Measurements from ENCODE around the gene PDE3B.
"Not testable (repeated sequence)": the region's sequence is repeated elsewhere in the genome, so short reads cannot be mapped to it uniquely, and the experiment has no call there.

PDE3B gene

GRCh38 chr11:14676068-14676467 lies 32.5 kb downstream of the PDE3B start:
- Histone ChIP-seq H2AK5ac (ENCODE audit: low read length) (no peak overlapping the region), H4K8ac (ENCODE audit: low read depth, low read length) (no peak overlapping the region), H2BK15ac (replicated peaks; ENCODE audit: low read depth) (no peak overlapping the region), H3K79me1 (ENCODE audit: low read length) (peaks cover 3% of the 10 kb centered on the region), H3K4me2 (ENCODE audit: low read length) (no peak overlapping the region), H3K4ac (ENCODE audit: low read depth, low read length) (no peak overlapping the region), H3K79me2 (ENCODE audit: control insufficient read depth, insufficient read depth, low read length) (no peaks in the 10 kb centered on the region), H3K27me3 (ENCODE audit: insufficient read depth, low read length, poor library complexity) (no peaks in the 10 kb centered on the region), H3K4me3 (ENCODE audit: low read length) (no peak overlapping the region), H2BK5ac (ENCODE audit: low read length) (no peak overlapping the region), H2BK120ac (ENCODE audit: low read depth, low read length) (no peak overlapping the region), H3K4me1 (ENCODE audit: control insufficient read depth, low read depth, low read length) (no peaks in the 10 kb centered on the region), H3K9ac (ENCODE audit: low read length) (no peak overlapping the region), H3K27ac (ENCODE audit: low read depth, low read length) (no peak overlapping the region), H3K18ac (ENCODE audit: low read length) (no peak overlapping the region), H3K23ac (ENCODE audit: low read length) (no peak overlapping the region), H4K5ac (ENCODE audit: low read length) (no peak overlapping the region), H3K56ac (ENCODE audit: low read length) (no peak overlapping the region), H3K36me3 (ENCODE audit: control insufficient read depth, insufficient read depth, low read length) (no peaks in the 10 kb centered on the region)
- no CpG with 5 or more reads among the region's 2 CpGs for whole genome bisulfite sequencing (ENCODE audit: extremely low coverage, insufficient coverage, low lambda C conversion rate)
- DNase-seq: no peak

GRCh38 chr11:14677146-14677545 lies 33.5 kb downstream of the PDE3B start:
- Histone ChIP-seq H3K36me3 (ENCODE audit: control insufficient read depth, insufficient read depth, low read length) (no peaks in the 10 kb centered on the region), H3K79me2 (ENCODE audit: control insufficient read depth, insufficient read depth, low read length) (no peaks in the 10 kb centered on the region), H2AK5ac (ENCODE audit: low read length) (no peak overlapping the region), H2BK15ac (replicated peaks; ENCODE audit: low read depth) (no peak overlapping the region), H3K56ac (ENCODE audit: low read length) (no peak overlapping the region), H3K4me3 (ENCODE audit: low read length) (no peak overlapping the region), H2BK5ac (ENCODE audit: low read length) (no peak overlapping the region), H2BK120ac (ENCODE audit: low read depth, low read length) (no peak overlapping the region), H3K27ac (ENCODE audit: low read depth, low read length) (no peak overlapping the region), H3K4me1 (ENCODE audit: control insufficient read depth, low read depth, low read length) (no peaks in the 10 kb centered on the region), H4K5ac (ENCODE audit: low read length) (no peak overlapping the region), H3K9ac (ENCODE audit: low read length) (no peak overlapping the region), H3K23ac (ENCODE audit: low read length) (no peak overlapping the region), H3K4me2 (ENCODE audit: low read length) (no peak overlapping the region), H3K18ac (ENCODE audit: low read length) (no peak overlapping the region), H3K79me1 (ENCODE audit: low read length) (peaks cover 3% of the 10 kb centered on the region), H4K8ac (ENCODE audit: low read depth, low read length) (no peak overlapping the region), H3K27me3 (ENCODE audit: insufficient read depth, low read length, poor library complexity) (no peaks in the 10 kb centered on the region), H3K4ac (ENCODE audit: low read depth, low read length) (no peak overlapping the region)
- 100% methylated on average over 1 of the region's 2 CpGs for WGBS (ENCODE audit: extremely low coverage, insufficient coverage, low lambda C conversion rate)
- DNase-seq: no peak

- Histone ChIP-seq H4K5ac (ENCODE audit: low read length) (no peak overlapping the region), H3K4ac (ENCODE audit: low read depth, low read length) (no peak overlapping the region), H3K27ac (ENCODE audit: low read depth, low read length) (no peak overlapping the region), H2BK5ac (ENCODE audit: low read length) (no peak overlapping the region), H3K56ac (ENCODE audit: low read length) (no peak overlapping the region), H3K27me3 (ENCODE audit: insufficient read depth, low read length, poor library complexity) (no peaks in the 10 kb centered on the region), H3K18ac (ENCODE audit: low read length) (no peak overlapping the region), H3K4me2 (ENCODE audit: low read length) (no peak overlapping the region), H2BK15ac (replicated peaks; ENCODE audit: low read depth) (no peak overlapping the region), H3K4me1 (ENCODE audit: control insufficient read depth, low read depth, low read length) (no peaks in the 10 kb centered on the region), H3K79me1 (ENCODE audit: low read length) (peaks cover 3% of the 10 kb centered on the region), H3K9ac (ENCODE audit: low read length) (no peak overlapping the region), H3K4me3 (ENCODE audit: low read length) (no peak overlapping the region), H3K36me3 (ENCODE audit: control insufficient read depth, insufficient read depth, low read length) (no peaks in the 10 kb centered on the region), H3K79me2 (ENCODE audit: control insufficient read depth, insufficient read depth, low read length) (no peaks in the 10 kb centered on the region), H2BK120ac (ENCODE audit: low read depth, low read length) (no peak overlapping the region), H2AK5ac (ENCODE audit: low read length) (no peak overlapping the region), H4K8ac (ENCODE audit: low read depth, low read length) (no peak overlapping the region), H3K23ac (ENCODE audit: low read length) (no peak overlapping the region)
- WGBS (ENCODE audit: extremely low coverage, insufficient coverage, low lambda C conversion rate): no CpG with 5 or more reads among the region's 2 CpGs
- no peak for DNase-seq
Observed at GRCh38 chr11:14678350-14678749, 34.7 kb downstream of the PDE3B start.

GRCh38 chr11:14679662-14680061 lies 36.1 kb downstream of the PDE3B start:
- Histone ChIP-seq H3K18ac (ENCODE audit: low read length) (no peak overlapping the region), H3K4me1 (ENCODE audit: control insufficient read depth, low read depth, low read length) (no peaks in the 10 kb centered on the region), H3K79me2 (ENCODE audit: control insufficient read depth, insufficient read depth, low read length) (no peaks in the 10 kb centered on the region), H4K8ac (ENCODE audit: low read depth, low read length) (no peak overlapping the region), H3K56ac (ENCODE audit: low read length) (no peak overlapping the region), H3K79me1 (ENCODE audit: low read length) (peaks cover 3% of the 10 kb centered on the region), H3K36me3 (ENCODE audit: control insufficient read depth, insufficient read depth, low read length) (no peaks in the 10 kb centered on the region), H2AK5ac (ENCODE audit: low read length) (no peak overlapping the region), H3K4ac (ENCODE audit: low read depth, low read length) (no peak overlapping the region), H3K4me2 (ENCODE audit: low read length) (no peak overlapping the region), H3K27ac (ENCODE audit: low read depth, low read length) (no peak overlapping the region), H4K5ac (ENCODE audit: low read length) (no peak overlapping the region), H3K9ac (ENCODE audit: low read length) (no peak overlapping the region), H2BK5ac (ENCODE audit: low read length) (no peak overlapping the region), H3K4me3 (ENCODE audit: low read length) (no peak overlapping the region), H3K23ac (ENCODE audit: low read length) (no peak overlapping the region), H2BK15ac (replicated peaks; ENCODE audit: low read depth) (no peak overlapping the region), H2BK120ac (ENCODE audit: low read depth, low read length) (no peak overlapping the region), H3K27me3 (ENCODE audit: insufficient read depth, low read length, poor library complexity) (no peaks in the 10 kb centered on the region)
- no peak for DNase-seq
- WGBS (ENCODE audit: extremely low coverage, insufficient coverage, low lambda C conversion rate): no CpG with 5 or more reads among the region's 3 CpGs

- not testable (repeated sequence) for H3K36me3 ChIP-seq (ENCODE audit: control insufficient read depth, insufficient read depth, low read length); H2BK15ac ChIP-seq (replicated peaks; ENCODE audit: low read depth); H4K8ac ChIP-seq (ENCODE audit: low read depth, low read length); H3K23ac ChIP-seq (ENCODE audit: low read length); H2BK120ac ChIP-seq (ENCODE audit: low read depth, low read length); H4K5ac ChIP-seq (ENCODE audit: low read length); H3K56ac ChIP-seq (ENCODE audit: low read length); H3K4me1 ChIP-seq (ENCODE audit: control insufficient read depth, low read depth, low read length); H3K18ac ChIP-seq (ENCODE audit: low read length); H3K27ac ChIP-seq (ENCODE audit: low read depth, low read length); H3K4me2 ChIP-seq (ENCODE audit: low read length); H3K27me3 ChIP-seq (ENCODE audit: insufficient read depth, low read length, poor library complexity); H3K79me1 ChIP-seq (ENCODE audit: low read length); H3K79me2 ChIP-seq (ENCODE audit: control insufficient read depth, insufficient read depth, low read length); H2AK5ac ChIP-seq (ENCODE audit: low read length); H3K9ac ChIP-seq (ENCODE audit: low read length); H2BK5ac ChIP-seq (ENCODE audit: low read length); H3K4ac ChIP-seq (ENCODE audit: low read depth, low read length); H3K4me3 ChIP-seq (ENCODE audit: low read length)
- DNase-seq: peak; percentile 11
- no CpG with 5 or more reads among the region's 6 CpGs for WGBS (ENCODE audit: extremely low coverage, insufficient coverage, low lambda C conversion rate)
Observed at GRCh38 chr11:14684234-14684915, 40.8 kb downstream of the PDE3B start.

- Histone ChIP-seq H3K27ac (ENCODE audit: low read depth, low read length) (no peak overlapping the region), H3K79me2 (ENCODE audit: control insufficient read depth, insufficient read depth, low read length) (no peaks in the 10 kb centered on the region), H3K4me3 (ENCODE audit: low read length) (no peak overlapping the region), H2BK5ac (ENCODE audit: low read length) (no peak overlapping the region), H2BK120ac (ENCODE audit: low read depth, low read length) (no peak overlapping the region), H3K27me3 (ENCODE audit: insufficient read depth, low read length, poor library complexity) (no peaks in the 10 kb centered on the region), H3K4ac (ENCODE audit: low read depth, low read length) (no peak overlapping the region), H3K4me1 (ENCODE audit: control insufficient read depth, low read depth, low read length) (no peaks in the 10 kb centered on the region), H3K79me1 (ENCODE audit: low read length) (no peaks in the 10 kb centered on the region), H3K36me3 (ENCODE audit: control insufficient read depth, insufficient read depth, low read length) (no peaks in the 10 kb centered on the region), H4K8ac (ENCODE audit: low read depth, low read length) (no peak overlapping the region), H4K5ac (ENCODE audit: low read length) (no peak overlapping the region), H3K18ac (ENCODE audit: low read length) (no peak overlapping the region), H3K23ac (ENCODE audit: low read length) (no peak overlapping the region), H2AK5ac (ENCODE audit: low read length) (no peak overlapping the region), H3K56ac (ENCODE audit: low read length) (no peak overlapping the region), H3K4me2 (ENCODE audit: low read length) (no peak overlapping the region), H2BK15ac (replicated peaks; ENCODE audit: low read depth) (no peak overlapping the region), H3K9ac (ENCODE audit: low read length) (no peak overlapping the region)
- DNase-seq: no peak
Observed at GRCh38 chr11:14687456-14687855, 43.9 kb downstream of the PDE3B start.

Measured in mesendoderm (in vitro differentiated cells).